Mucosa of descending colon (tissue), 3 donors: ENCODE data around the gene CFAP69. TPM values are rescaled to one million over a fixed set of nuclear protein-coding genes. Genes with fewer than 3 reads are reported as not detected.

Experiments used
- total RNA-seq, 3 donors: library from RNA; stranded (reverse); fragmentation: NEBNext Ultra II Directional in 2 of 3; extraction: Animal tissue kit (Norgen Biotek cat#: 25700) in 2 of 3; gene quantifications; one replicate each; pipeline versions ENCODE4 v1.2.1 to v1.2.4, GENCODE V29; 2021 to 2023
- donor health status: DM: no; HTN: no; CAD: no; lungs with moderate emphysema.
- donor health status: DM: no; HTN: no; CAD: no.
- donor health status: DM: no; HTN: yes; CAD: no.

Gene CFAP69
- total RNA-seq, 3 donors from 2014 or later = 4.2 to 7.2 (median 4.5) TPM

Other genes with a start within 250 kb of the CFAP69 start
- 10 to 100 TPM; 15.9 to 24.6 (median 24.5) TPM for gene STEAP1, start 90.7 kb upstream of the CFAP69 start, total RNA-seq
- 10 to 100 TPM; 22.2 to 26.3 (median 23.1) TPM for gene STEAP2, start 33.4 kb upstream of the CFAP69 start, total RNA-seq
- not detected for gene FAM237B, start 76.1 kb downstream of the CFAP69 start, total RNA-seq
- gene GTPBP10, start 101.5 kb downstream of the CFAP69 start, total RNA-seq = 10 to 100 TPM; 24.9 to 27.8 (median 26.0) TPM
- 10 to 100 TPM; 43.4 to 66.6 (median 55.4) TPM for gene CLDN12, start 158.3 kb downstream of the CFAP69 start, total RNA-seq
- gene PTTG1IP2, start 224.5 kb downstream of the CFAP69 start, total RNA-seq = not detected